CD4-positive, CD25-positive, alpha-beta regulatory T cell (primary cell): ENCODE results near the gene KPNB1. TPM values are rescaled to one million over a fixed set of nuclear protein-coding genes. Genes with fewer than 3 reads are reported as not detected.

Source experiments
- ATAC-seq, 2 donors: fragments of 150-1000 bp; cut with Tn5 transposase; one replicate each; pipeline ENCODE4 v1.10.0; 2021; ENCODE audit warnings: low read depth in 2 of 2, moderate number of reproducible peaks in 2 of 2, moderate library complexity in 1 of 2
- DNase-seq, 3 donors: peaks; one replicate each; pipeline versions ENCODE4 v3.0.0 to v3.0.0-alpha.2; 2012 to 2022; ENCODE audit warnings: mixed read lengths in 1 of 3
- H3K27ac ChIP-seq: one replicate; pipeline ENCODE4 v1.7.0; 2013; ENCODE audit warnings: mild to moderate bottlenecking, low read length; ENCODE audit not compliant: insufficient read depth, poor library complexity, severe bottlenecking
- H3K27me3 ChIP-seq: one replicate; pipeline ENCODE4 v1.7.0; 2013; ENCODE audit warnings: low read length; ENCODE audit not compliant: control insufficient read depth, insufficient read depth
- H3K36me3 ChIP-seq: one replicate; pipeline ENCODE4 v1.7.0; 2013; ENCODE audit warnings: mild to moderate bottlenecking, low read length, moderate library complexity; ENCODE audit not compliant: control insufficient read depth, insufficient read depth
- H3K4me1 ChIP-seq: 2 replicates; pipeline ENCODE4 v1.7.0; 2013; ENCODE audit warnings: mild to moderate bottlenecking, low read length; ENCODE audit not compliant: insufficient read depth, control insufficient read depth, poor library complexity, severe bottlenecking
- H3K4me3 ChIP-seq: one replicate; pipeline ENCODE4 v1.7.0; 2013; ENCODE audit warnings: low read depth, mild to moderate bottlenecking, low read length, moderate library complexity
- H3K9me3 ChIP-seq, 2 experiments: 1 replicate in 1 of 2; 2 replicates in 1 of 2; pipeline ENCODE4 v1.7.0; 2013; ENCODE audit warnings: low read length in 2 of 2, mild to moderate bottlenecking in 1 of 2, moderate library complexity in 1 of 2; ENCODE audit not compliant: control insufficient read depth in 2 of 2
- H3K27ac Mint-ChIP-seq, 3 donors: one replicate each; pipeline ENCODE4 v1.8.0; 2020 to 2022; ENCODE audit warnings: mild to moderate bottlenecking in 3 of 3, mixed read lengths in 3 of 3, moderate library complexity in 2 of 3
- H3K27me3 Mint-ChIP-seq: one replicate; pipeline ENCODE4 v1.8.0; 2022; ENCODE audit warnings: mild to moderate bottlenecking, mixed read lengths
- H3K36me3 Mint-ChIP-seq: one replicate; pipeline ENCODE4 v1.8.0; 2020; ENCODE audit warnings: mixed read lengths
- H3K4me1 Mint-ChIP-seq, 4 donors: one replicate each; pipeline ENCODE4 v1.8.0; 2020 to 2022; ENCODE audit warnings: mixed read lengths in 4 of 4, mild to moderate bottlenecking in 1 of 4
- H3K4me3 Mint-ChIP-seq, 4 donors: one replicate each; pipeline ENCODE4 v1.8.0; 2020 to 2022; ENCODE audit warnings: mild to moderate bottlenecking in 4 of 4, mixed read lengths in 4 of 4, moderate library complexity in 3 of 4
- H3K9me3 Mint-ChIP-seq, 7 donors: one replicate each; pipeline ENCODE4 v1.8.0; 2020 to 2022; ENCODE audit warnings: mixed read lengths in 7 of 7, mild to moderate bottlenecking in 3 of 7, moderate library complexity in 2 of 7
- polyA plus RNA-seq, 4 donors: library from polyadenylated mRNA; unstranded; fragments of 300-500 nt; fragmentation: Illumina TruSeq; gene quantifications; one replicate each; pipeline ENCODE4 v1.2.3, GENCODE V29; 2021
- total RNA-seq: library from RNA; stranded (reverse); gene quantifications from one replicate; pipeline ENCODE4 v1.2.3, GENCODE V29; 2022

Gene KPNB1
- total and polyA plus RNA-seq, 5 donors from 2014 or later, result 20.4 to 242 (median 24.7) TPM

- Mint-ChIP-seq H3K4me1 (peaks cover 0 to 7% (median 6%) of the 10 kb centered on the region in 4 donors), H3K4me3 (no peak overlapping the region), H3K27me3 (no peaks in the 10 kb centered on the region), H3K36me3 (peaks cover 4% of the 10 kb centered on the region), H3K27ac (no peak overlapping the region), H3K9me3 (no peaks in the 10 kb centered on the region)
- Histone ChIP-seq H3K27ac (no peak overlapping the region), H3K27me3 (no peaks in the 10 kb centered on the region), H3K4me3 (no peak overlapping the region), H3K4me1 (no peaks in the 10 kb centered on the region), H3K9me3 (no peaks in the 10 kb centered on the region), H3K36me3 (no peaks in the 10 kb centered on the region)
- ATAC-seq, result no peak
- DNase-seq, result no peak
Measured at GRCh38 chr17:47640076-47640475, 9.6 kb upstream of the KPNB1 start.

- Histone ChIP-seq H3K27me3 (no peaks in the 10 kb centered on the region), H3K4me1 (no peaks in the 10 kb centered on the region), H3K36me3 (no peaks in the 10 kb centered on the region), H3K9me3 (no peaks in the 10 kb centered on the region), H3K4me3 (no peak overlapping the region), H3K27ac (no peak overlapping the region)
- Mint-ChIP-seq H3K9me3 (no peaks in the 10 kb centered on the region), H3K4me1 (peaks cover 0 to 7% (median 6%) of the 10 kb centered on the region in 4 donors), H3K27ac (no peak overlapping the region), H3K36me3 (peaks cover 4% of the 10 kb centered on the region), H3K4me3 (no peak overlapping the region), H3K27me3 (no peaks in the 10 kb centered on the region)
- ATAC-seq, result no peak
- no peak for DNase-seq
Measured at GRCh38 chr17:47641202-47641601, 8.5 kb upstream of the KPNB1 start.

DNA sequence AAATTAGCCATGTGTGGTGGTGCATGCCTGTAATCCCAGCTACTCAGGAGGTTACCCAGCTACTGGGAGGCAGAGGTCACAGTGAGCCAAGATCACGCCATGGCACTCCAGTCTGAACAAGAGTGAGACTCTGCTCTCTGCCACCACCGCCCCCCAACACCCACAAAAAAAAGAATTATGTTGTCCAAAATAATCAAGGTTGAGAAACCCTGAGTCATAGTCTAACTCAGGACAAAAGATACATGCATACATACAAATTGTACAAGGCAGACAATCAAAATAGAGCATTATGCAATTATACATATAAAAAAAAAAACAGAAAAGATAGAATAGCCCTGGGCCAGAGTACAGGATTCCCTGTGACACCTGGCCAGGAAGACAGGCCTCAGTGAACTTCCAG is 6.6 kb upstream of the KPNB1 start:
- DNase-seq (no peak), ATAC-seq (no peak)
- H3K27me3 ChIP-seq, result no peaks in the 10 kb centered on the region
- Mint-ChIP-seq H3K36me3 (no peaks in the 10 kb centered on the region), H3K27ac (peak overlapping the region in 1 of 3 donors; percentile 80), H3K27me3 (no peaks in the 10 kb centered on the region), H3K4me3 (no peak overlapping the region), H3K9me3 (no peaks in the 10 kb centered on the region), H3K4me1 (peaks cover 3 to 18% (median 10%) of the 10 kb centered on the region in 4 donors)
- no peaks in the 10 kb centered on the region for H3K36me3 ChIP-seq
- peaks cover 6% of the 10 kb centered on the region for H3K4me1 ChIP-seq
- no peaks in the 10 kb centered on the region for H3K9me3 ChIP-seq
- no peak overlapping the region for H3K27ac ChIP-seq
- H3K4me3 ChIP-seq, result no peak overlapping the region

GRCh38 chr17:47644324-47644723 is 5.4 kb upstream of the KPNB1 start:
- no peaks in the 10 kb centered on the region for H3K27me3 ChIP-seq
- H3K9me3 ChIP-seq, result no peaks in the 10 kb centered on the region
- Mint-ChIP-seq H3K4me1 (peaks cover 10 to 26% (median 13%) of the 10 kb centered on the region in 4 donors), H3K27ac (no peak overlapping the region), H3K36me3 (no peaks in the 10 kb centered on the region), H3K4me3 (no peak overlapping the region), H3K9me3 (no peaks in the 10 kb centered on the region), H3K27me3 (peaks cover 7% of the 10 kb centered on the region)
- no peak for ATAC-seq
- no peak overlapping the region for H3K4me3 ChIP-seq
- peaks cover 17% of the 10 kb centered on the region for H3K4me1 ChIP-seq
- H3K36me3 ChIP-seq, result no peaks in the 10 kb centered on the region
- H3K27ac ChIP-seq, result no peak overlapping the region
- DNase-seq, result no peak

DNA sequence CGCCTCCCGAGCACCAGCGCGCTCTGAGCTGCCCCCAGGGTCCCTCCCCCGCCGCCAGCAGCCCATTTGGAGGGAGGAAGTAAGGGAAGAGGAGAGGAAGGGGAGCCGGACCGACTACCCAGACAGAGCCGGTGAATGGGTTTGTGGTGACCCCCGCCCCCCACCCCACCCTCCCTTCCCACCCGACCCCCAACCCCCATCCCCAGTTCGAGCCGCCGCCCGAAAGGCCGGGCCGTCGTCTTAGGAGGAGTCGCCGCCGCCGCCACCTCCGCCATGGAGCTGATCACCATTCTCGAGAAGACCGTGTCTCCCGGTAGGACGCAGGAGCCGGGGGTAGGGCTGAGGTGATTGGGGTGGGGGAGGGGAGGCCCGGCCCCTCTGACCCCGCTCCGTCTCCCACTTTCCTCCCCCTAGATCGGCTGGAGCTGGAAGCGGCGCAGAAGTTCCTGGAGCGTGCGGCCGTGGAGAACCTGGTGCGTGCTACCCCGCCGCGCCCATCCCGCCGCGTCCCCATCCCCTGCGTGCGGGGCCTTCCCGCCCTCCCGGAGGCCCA is 329 bp downstream of the KPNB1 start:
- Mint-ChIP-seq H3K27me3 (peaks cover 11% of the 10 kb centered on the region), H3K9me3 (no peaks in the 10 kb centered on the region), H3K4me1 (peaks cover 27 to 66% (median 46%) of the 10 kb centered on the region in 4 donors), H3K36me3 (peaks cover 21% of the 10 kb centered on the region), H3K4me3 (peak overlapping the region; percentile 97 to 100 (median 99)), H3K27ac (peak overlapping the region; percentile 96 to 98 (median 97))
- H3K27me3 ChIP-seq, result no peaks in the 10 kb centered on the region
- peaks cover 27% of the 10 kb centered on the region for H3K36me3 ChIP-seq
- DNase-seq (peak in 1 of 3 donors; percentile 82), ATAC-seq (no peak)
- H3K9me3 ChIP-seq, result no peaks in the 10 kb centered on the region
- peaks cover 54% of the 10 kb centered on the region for H3K4me1 ChIP-seq
- H3K27ac ChIP-seq, result peak overlapping the region; percentile 84
- H3K4me3 ChIP-seq, result no peak overlapping the region

DNA sequence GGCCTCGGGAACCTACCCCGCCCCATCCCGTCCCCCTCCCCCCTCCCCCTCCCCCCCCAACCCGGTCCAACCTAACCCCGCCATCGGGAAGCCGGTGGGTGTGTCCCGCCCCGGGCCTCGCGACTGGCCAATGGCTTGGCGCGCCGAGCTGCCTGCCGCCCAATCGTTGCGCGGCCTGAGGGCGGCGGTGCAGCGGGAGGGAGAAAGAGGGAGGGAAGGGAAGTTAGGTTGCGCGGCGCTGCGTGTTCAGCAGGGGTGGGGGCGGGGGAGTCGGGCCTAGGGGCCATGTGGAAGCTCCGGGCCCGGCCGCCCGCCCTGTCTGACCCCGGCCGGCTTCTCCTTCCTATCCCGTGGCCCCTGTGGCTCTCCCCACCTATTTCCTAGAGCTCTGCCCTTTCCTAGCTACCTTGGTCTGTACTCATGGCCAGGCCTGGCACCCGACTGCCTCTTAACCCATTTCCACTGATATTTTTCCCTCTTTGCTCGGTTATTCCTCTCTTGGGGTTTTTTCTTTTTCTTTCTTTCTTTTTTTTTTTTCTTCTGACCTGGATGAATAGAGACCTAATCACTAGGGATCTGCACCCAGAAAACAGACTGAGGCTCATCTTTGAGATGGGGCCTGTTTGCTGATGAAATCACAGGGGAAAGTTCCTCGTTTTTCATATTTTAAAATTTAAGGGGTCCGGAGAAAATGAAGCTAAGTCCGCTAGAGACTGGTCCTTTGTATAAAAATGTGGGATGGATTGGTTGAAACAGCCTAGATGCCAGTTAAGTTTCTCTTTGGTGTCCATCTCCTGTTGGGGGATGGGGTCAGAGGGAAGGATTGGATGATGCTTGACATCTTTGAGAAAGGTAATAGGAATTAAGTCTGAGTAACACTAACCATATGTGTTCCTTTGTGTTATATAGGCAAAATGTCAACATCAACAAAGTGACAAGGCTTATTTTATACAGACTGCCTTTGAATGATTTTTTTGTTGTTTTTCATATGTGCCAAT is 1.1 kb downstream of the KPNB1 start:
- H3K27me3 Mint-ChIP-seq, result peaks cover 11% of the 10 kb centered on the region
- H3K9me3 ChIP-seq, result no peaks in the 10 kb centered on the region
- peaks cover 54% of the 10 kb centered on the region for H3K4me1 ChIP-seq
- peaks cover 30 to 74% (median 53%) of the 10 kb centered on the region in 4 donors for H3K4me1 Mint-ChIP-seq
- ATAC-seq (peak; percentile 58), DNase-seq (peak; percentile 85 to 96 (median 85))
- H3K27ac Mint-ChIP-seq, result peak overlapping the region; percentile 84 to 89 (median 88)
- H3K36me3 Mint-ChIP-seq, result peaks cover 28% of the 10 kb centered on the region
- no peaks in the 10 kb centered on the region for H3K27me3 ChIP-seq
- H3K4me3 ChIP-seq, result peak overlapping the region; percentile 65
- H3K36me3 ChIP-seq, result peaks cover 35% of the 10 kb centered on the region
- H3K4me3 Mint-ChIP-seq, result peak overlapping the region; percentile 85 to 99 (median 92)
- H3K27ac ChIP-seq, result peak overlapping the region; percentile 84
- no peaks in the 10 kb centered on the region for H3K9me3 Mint-ChIP-seq

GRCh38 chr17:47651704-47652103 is 2.0 kb downstream of the KPNB1 start:
- Mint-ChIP-seq H3K27ac (peak overlapping the region; percentile 42 to 89 (median 69)), H3K36me3 (peaks cover 29% of the 10 kb centered on the region), H3K27me3 (peaks cover 11% of the 10 kb centered on the region), H3K9me3 (no peaks in the 10 kb centered on the region), H3K4me1 (peaks cover 30 to 75% (median 56%) of the 10 kb centered on the region in 4 donors), H3K4me3 (peak overlapping the region; percentile 24 to 99 (median 88))
- Histone ChIP-seq H3K27me3 (no peaks in the 10 kb centered on the region), H3K36me3 (peaks cover 43% of the 10 kb centered on the region), H3K4me1 (peaks cover 54% of the 10 kb centered on the region), H3K27ac (peak overlapping the region; percentile 75), H3K4me3 (peak overlapping the region; percentile 65), H3K9me3 (no peaks in the 10 kb centered on the region)
- no peak for ATAC-seq
- DNase-seq, result no peak
